ENCODE measurements around the gene KCNH4. TPM values are rescaled to one million over a fixed set of nuclear protein-coding genes. Genes with fewer than 3 reads are reported as not detected.

Gene KCNH4
- total and polyA plus RNA-seq, 9 of the 15 experiments (the other 6 are each of a cell fraction or from before 2014, with no cell fraction given) = 0.10 to 1.8 (median 0.50) TPM

DNA sequence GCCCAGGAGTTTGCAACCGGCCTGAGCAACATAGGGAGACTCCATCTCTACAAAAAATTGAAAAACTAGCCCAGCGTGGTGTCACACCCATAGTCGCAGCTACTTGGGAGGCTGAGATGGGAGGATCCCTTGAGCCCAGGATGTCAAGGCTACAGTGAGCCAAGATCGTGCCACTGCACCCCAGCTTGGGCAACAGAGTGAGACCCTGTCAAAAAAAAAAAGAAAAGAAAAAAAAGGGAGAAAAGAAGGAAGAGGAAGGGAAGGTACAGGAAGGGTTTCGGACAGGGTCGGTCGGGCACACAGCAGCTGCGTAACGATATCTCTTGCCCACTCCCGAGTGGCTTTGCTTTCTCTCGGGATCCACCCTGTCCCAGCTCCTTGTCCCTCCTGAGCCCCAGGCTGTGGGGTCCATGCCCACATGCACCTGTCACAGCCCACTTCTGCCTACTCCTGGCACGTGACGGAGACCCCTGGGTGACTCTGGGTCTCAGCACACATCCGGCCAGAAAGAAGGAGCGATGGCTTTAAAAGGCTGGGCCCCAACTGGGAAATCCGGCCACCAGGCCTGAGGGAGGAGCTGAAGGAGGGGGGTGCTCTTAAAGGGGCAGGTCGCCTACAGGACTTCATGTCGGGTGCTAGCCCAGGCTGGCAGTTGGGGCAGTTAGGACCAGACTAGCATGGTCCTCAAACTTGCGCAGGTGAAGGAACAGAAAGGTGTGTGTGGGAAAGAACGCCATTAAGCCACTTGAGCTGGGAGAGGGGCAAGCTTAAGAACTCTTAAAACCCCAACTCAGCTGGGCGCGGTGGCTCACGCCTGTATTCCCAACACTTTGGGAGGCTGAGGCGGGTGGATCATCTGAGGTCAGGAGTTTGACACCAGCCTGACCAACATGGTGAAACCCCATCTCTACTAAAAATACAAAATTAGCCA lies 13.3 kb upstream of the KCNH4 start, which contains the start of gene GHDC (continued):
- TF ChIP-seq ZNF408 (CRISPR knock-in tag; IDR thresholded peaks at IDR 0.05; ENCODE audit: low read depth) (no peak), MEF2D (tag; conservative IDR thresholded peaks at IDR 0.05; ENCODE audit: low read depth) (no peak), CCNT2 (IDR thresholded peaks at IDR 0.05; ENCODE audit: borderline replicate concordance, extremely low read depth, insufficient read length, low read depth, low read length) (no peak), GATA2 (CRISPR knock-in tag; IDR thresholded peaks at IDR 0.05) (no peak), MECOM (CRISPR knock-in tag; IDR thresholded peaks at IDR 0.05) (no peak), NCOA2 (IDR thresholded peaks at IDR 0.05; ENCODE audit: partially characterized antibody in 2 of 2) (no peak), GMEB1 (CRISPR knock-in tag; IDR thresholded peaks at IDR 0.05) (no peak), LARP7 (IDR thresholded peaks at IDR 0.05) (no peak), RUNX1 (IDR thresholded peaks at IDR 0.05; ENCODE audit: low read depth) (no peak), ZNF280B (CRISPR knock-in tag; IDR thresholded peaks at IDR 0.05) (no peak), L3MBTL2 (IDR thresholded peaks at IDR 0.05) (peak; percentile 45; the same call in 1 of the 2 replicates), ZFP36 (IDR thresholded peaks at IDR 0.05; ENCODE audit: low read depth, low read length, partially characterized antibody) (no peak), ZNF121 (CRISPR knock-in tag; conservative IDR thresholded peaks at IDR 0.05) (peak; percentile 50; the same call in 1 of the 2 replicates), MAFG (tag; conservative IDR thresholded peaks at IDR 0.05) (no peak)
- TF ChIP-seq, protein P1, sequence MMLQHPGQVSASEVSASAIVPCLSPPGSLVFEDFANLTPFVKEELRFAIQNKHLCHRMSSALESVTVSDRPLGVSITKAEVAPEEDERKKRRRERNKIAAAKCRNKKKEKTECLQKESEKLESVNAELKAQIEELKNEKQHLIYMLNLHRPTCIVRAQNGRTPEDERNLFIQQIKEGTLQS (IDR thresholded peaks at IDR 0.05) = no peak
- TF ChIP-seq, protein P1 (CRISPR knock-in tag; conservative IDR thresholded peaks at IDR 0.05) = no peak
- TF ChIP-seq, protein P2, sequence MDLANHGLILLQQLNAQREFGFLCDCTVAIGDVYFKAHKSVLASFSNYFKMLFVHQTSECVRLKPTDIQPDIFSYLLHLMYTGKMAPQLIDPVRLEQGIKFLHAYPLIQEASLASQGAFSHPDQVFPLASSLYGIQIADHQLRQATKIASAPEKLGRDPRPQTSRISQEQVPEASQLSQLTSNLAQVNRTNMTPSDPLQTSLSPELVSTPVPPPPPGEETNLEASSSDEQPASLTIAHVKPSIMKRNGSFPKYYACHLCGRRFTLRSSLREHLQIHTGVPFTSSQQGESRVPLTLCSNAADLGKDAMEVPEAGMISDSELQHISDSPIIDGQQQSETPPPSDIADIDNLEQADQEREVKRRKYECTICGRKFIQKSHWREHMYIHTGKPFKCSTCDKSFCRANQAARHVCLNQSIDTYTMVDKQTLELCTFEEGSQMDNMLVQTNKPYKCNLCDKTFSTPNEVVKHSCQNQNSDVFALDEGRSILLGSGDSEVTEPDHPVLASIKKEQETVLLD (IDR thresholded peaks at IDR 0.05) = peak; percentile 45; the same call in 1 of the 2 replicates
- TF ChIP-seq, protein P3, sequence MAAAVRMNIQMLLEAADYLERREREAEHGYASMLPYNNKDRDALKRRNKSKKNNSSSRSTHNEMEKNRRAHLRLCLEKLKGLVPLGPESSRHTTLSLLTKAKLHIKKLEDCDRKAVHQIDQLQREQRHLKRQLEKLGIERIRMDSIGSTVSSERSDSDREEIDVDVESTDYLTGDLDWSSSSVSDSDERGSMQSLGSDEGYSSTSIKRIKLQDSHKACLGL (CRISPR knock-in tag; IDR thresholded peaks at IDR 0.05; ENCODE audit: borderline replicate concordance, poor library complexity, severe bottlenecking) = no peak
- TF ChIP-seq, protein P4, sequence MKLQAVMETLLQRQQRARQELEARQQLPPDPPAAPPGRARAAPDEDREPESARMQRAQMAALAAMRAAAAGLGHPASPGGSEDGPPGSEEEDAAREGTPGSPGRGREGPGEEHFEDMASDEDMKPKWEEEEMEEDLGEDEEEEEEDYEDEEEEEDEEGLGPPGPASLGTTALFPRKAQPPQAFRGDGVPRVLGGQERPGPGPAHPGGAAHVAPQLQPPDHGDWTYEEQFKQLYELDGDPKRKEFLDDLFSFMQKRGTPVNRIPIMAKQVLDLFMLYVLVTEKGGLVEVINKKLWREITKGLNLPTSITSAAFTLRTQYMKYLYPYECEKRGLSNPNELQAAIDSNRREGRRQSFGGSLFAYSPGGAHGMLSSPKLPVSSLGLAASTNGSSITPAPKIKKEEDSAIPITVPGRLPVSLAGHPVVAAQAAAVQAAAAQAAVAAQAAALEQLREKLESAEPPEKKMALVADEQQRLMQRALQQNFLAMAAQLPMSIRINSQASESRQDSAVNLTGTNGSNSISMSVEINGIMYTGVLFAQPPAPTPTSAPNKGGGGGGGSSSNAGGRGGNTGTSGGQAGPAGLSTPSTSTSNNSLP (IDR thresholded peaks at IDR 0.05; ENCODE audit: borderline replicate concordance, low read depth, low read length) = no peak

Data from K562 (cell line).